Raji (cell line): ENCODE results near the gene TMEM132C.

Source experiments
- POLR2A ChIP-seq: IDR thresholded peaks from 2 replicates; pipeline ENCODE4 v1.6.1; 2011; ENCODE audit warnings: low read depth, low read length, control low read depth; ENCODE audit not compliant: insufficient read depth

The TMEM132C gene

DNA sequence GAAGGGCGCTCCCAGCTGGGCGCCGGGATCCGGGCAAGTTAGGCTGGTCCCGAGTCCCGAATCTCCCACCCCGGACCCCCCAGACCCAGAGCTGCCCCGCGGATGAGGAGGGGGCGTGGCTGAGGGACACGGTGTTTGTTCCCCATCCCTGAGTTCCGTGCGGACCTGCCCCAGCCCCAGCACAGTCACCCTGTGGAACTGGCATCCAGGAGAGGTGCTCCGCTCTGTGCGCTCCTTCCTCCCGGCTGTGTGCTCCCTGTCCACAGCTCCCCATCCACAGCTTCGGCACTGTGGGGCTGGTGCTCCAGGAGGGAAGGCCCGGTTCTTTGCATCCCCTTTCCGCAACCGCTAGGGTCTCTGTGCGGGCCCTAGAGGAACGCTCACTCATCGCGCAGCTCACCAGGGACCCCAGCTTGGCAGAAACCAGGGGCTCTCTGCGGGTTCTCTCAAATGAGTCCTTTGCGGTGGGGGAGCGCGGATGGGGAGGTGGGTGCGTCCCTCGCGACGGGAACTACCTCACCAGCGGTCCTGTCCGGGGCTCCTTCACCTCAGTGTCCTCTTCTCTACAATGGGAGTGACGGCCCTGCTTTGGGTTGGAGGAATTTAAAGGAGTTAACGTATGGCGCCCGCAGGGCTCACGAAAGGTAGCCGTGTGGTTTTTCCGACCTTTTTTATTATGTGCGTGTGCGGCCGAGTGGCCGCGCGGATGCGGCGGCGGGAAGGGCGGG is 845 bp downstream of the TMEM132C start:
- TF ChIP-seq POLR2A, result no peak

- no peak for TF ChIP-seq POLR2A
These were observed 1.5 kb downstream of the TMEM132C start for GRCh38 chr12:128268379-128268995.

DNA sequence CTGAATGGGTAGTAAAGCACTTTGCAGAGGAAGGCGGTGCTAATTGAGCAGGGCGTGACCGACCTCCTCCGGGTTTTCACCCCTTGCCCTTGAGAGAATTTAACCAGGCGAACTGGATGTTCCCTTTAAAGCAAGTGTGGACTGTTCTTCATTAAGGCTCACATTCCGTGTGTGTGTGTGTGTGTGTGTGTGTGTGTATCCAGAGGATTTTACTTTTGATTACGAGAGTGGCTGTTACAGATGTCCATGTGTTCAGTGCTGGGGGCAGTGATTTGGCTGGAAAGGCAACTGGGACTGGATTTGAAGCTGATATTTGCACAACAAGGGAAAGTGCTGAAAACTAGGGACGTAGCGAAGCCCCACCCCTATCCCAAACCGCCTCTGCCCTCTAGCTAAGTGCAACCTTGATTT is 2.2 kb downstream of the TMEM132C start:
- TF ChIP-seq POLR2A, result no peak

DNA sequence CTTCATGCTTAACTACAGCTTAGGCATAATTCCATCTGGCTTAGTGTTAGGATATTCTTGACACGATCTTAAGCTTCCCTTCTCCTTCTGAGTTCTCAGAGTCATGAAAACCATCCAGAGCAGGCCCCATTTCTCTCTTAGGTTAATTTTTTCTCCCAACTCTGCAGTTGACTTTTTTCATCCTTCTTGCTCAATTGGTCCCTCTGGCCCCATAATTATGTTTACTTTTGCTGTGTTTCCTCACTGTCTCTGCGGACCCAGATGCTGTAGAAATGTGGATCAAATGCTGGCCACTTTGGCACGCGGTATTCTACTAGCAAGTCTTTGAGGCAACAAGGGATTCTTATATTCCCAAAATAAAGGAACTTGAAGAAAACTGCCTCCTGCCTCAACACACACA is 9.5 kb downstream of the TMEM132C start:
- no peak for TF ChIP-seq POLR2A

DNA sequence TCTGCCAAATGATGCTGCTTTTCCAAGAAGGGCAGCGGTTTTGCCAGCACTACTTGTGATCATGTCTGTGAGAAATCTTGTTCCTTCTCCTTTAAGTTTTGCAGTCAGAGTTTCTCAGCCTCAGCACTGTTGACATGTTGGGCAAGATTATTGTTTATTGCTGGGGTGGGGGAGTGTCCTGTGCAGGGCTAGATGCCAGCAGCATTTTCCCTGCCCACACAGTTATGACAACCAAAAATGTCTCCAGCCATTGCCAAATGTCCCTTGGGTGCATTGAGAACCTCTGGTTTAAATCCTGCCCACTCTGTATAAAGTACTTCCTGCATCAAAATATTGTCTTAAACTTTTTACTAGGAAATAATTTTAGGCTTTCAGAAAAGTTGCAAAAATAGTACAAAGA is 20.0 kb downstream of the TMEM132C start:
- TF ChIP-seq POLR2A, result no peak

DNA sequence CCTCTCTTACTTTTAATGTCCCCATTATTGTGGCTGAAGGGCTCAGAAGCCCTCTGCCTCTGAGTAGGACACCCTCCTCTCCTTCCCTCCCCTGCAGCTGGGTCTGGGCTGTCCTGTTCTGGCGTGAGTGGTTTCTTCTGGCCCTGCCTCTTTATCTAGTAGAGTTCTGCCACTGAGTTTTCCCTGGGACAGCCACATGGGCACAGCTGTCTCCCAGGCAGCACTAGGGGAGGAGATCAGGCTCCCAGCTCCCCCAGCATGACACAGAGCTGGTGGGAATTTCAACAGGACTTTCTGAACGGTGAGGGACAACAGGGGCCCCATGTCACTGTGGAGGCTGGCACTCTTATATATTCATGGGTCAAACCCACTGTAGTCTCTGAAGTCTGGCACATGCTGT is 21.4 kb downstream of the TMEM132C start:
- TF ChIP-seq POLR2A, result no peak

DNA sequence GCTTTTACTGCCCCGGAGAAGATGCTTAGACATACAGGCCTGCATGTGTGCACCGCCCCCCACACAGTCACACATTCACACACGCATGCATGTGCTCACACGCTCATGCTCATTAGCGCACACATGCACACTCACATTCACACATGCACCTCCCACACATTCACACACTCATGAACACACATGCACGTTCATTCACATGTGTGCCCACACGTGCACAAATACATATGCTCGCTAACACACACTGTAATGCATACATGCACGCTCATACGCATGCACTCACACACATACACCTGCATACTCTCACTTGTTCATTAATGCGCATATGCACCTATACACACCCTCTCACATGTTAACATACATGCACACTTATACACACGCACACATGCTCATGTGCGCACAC is 21.9 kb downstream of the TMEM132C start:
- no peak for TF ChIP-seq POLR2A

- TF ChIP-seq POLR2A, result no peak
These were observed 24.0 kb downstream of the TMEM132C start for GRCh38 chr12:128290938-128291337.

DNA sequence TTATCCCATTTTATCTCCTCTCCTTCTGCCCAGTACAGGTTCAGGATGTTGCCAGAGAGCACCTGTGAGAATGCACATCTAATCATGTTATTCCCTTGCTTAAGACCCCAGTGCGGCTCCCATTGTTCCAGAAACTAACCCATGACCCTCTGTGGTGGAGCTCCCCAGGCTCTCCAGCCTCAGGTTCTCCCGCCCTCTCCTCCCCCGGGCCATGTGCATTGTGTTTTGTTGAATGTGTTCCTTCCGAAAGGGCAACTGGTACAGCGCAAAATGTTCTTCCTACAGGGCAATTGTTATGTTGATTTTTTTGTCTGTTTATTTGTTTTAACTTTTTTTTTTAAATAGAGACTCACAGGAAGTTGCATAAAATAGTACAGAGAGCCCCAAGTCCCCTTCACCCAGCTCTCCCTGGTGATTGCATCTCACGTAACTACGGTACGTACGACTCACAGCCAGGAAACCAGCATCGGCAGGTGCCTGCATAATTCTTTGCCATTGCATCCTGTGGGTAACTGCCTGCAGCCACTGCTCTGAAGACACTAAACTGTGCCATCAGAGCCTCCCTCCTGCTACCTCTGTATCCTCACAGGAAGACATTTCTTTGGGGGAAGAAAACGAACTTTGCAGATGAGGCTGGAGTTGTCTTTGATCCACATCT is 31.2 kb downstream of the TMEM132C start:
- no peak for TF ChIP-seq POLR2A

- TF ChIP-seq POLR2A, result no peak
These were observed 38.4 kb downstream of the TMEM132C start for GRCh38 chr12:128305336-128305892.

- TF ChIP-seq POLR2A, result no peak
These were observed 40.8 kb downstream of the TMEM132C start for GRCh38 chr12:128307791-128308190.

GRCh38 chr12:128312661-128313060 is 45.7 kb downstream of the TMEM132C start:
- no peak for TF ChIP-seq POLR2A

GRCh38 chr12:128313931-128314330 is 47.0 kb downstream of the TMEM132C start:
- TF ChIP-seq POLR2A, result no peak

DNA sequence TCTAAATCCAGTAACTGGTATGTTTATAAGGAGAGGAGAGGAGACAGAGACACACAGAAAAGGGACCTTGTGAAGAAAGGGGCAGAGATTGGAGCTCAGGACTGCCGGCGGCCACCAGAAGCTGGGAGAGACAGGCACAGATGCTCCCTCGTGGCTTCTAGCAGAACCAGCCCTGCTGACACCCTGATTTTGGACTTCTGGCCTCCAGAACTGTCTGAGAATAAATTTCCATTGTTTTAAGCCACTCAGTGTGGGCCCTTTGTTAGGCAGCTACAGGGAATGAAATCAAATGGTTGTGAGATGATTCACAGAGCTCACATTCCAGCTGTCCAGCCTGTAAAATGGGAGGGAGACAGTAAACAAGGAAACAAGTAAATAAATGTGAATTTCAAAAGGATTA is 47.6 kb downstream of the TMEM132C start:
- no peak for TF ChIP-seq POLR2A

GRCh38 chr12:128316078-128316477 is 49.1 kb downstream of the TMEM132C start:
- TF ChIP-seq POLR2A, result no peak

- TF ChIP-seq POLR2A, result no peak
These were observed 50.1 kb downstream of the TMEM132C start for GRCh38 chr12:128316973-128317526.
